Activated CD8-positive, alpha-beta memory T cell treated with anti-CD3 and anti-CD28 coated beads, Interleukin-2, amount 50 U/mL, for 1 hour (primary cell): Measurements from ENCODE around the gene STK17A.
"Not testable (repeated sequence)": the region's sequence is repeated elsewhere in the genome, so short reads cannot be mapped to it uniquely, and the experiment has no call there.

ENCODE experiments used
- DNase-seq: peaks from one replicate; pipeline ENCODE4 v3.0.0-alpha.2; 2020; ENCODE audit errors: extremely low read depth

STK17A gene

GRCh38 chr7:43596426-43596825 lies 13.5 kb downstream of the STK17A start:
- DNase-seq, result not testable (repeated sequence)

DNA sequence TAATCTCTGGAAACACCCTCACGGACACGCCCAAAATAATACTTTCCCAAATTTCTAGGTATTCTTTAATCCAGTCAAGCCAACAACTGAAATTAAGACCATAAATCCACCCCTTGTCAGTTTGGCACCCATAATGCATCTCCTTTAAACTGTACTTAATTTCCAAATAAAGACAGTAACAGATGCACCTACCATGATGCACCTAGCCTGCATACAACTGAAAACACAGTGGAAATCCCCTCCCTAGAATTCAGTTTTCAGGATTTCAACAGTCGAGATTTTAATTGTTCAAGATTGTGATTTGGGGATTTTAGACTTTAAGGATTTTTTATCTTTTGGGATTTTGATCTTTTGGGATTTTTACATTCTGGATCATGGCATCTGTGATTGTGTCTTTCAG lies 17.1 kb downstream of the STK17A start:
- no peak for DNase-seq

GRCh38 chr7:43602256-43602655 lies 19.3 kb downstream of the STK17A start:
- DNase-seq, result no peak

DNA sequence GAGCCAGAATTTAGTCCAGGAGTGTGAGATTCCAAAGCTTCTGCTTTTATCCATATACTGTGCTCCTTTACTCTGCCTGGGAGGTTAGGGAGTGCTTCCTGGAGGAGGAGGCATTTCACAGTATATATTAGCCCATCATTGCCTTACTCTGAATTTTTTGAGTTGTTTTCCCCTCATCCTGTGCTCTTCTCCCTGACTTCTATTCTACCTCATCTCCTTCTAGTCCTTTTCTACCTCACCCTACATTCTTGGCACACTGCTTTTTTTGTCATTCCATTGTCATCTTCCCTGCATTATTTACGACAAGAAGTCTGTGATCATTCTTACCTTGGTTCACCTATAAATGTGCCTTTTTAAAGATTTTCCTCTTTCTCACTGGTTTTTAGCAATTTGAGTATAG lies 21.3 kb downstream of the STK17A start:
- DNase-seq, result no peak

DNA sequence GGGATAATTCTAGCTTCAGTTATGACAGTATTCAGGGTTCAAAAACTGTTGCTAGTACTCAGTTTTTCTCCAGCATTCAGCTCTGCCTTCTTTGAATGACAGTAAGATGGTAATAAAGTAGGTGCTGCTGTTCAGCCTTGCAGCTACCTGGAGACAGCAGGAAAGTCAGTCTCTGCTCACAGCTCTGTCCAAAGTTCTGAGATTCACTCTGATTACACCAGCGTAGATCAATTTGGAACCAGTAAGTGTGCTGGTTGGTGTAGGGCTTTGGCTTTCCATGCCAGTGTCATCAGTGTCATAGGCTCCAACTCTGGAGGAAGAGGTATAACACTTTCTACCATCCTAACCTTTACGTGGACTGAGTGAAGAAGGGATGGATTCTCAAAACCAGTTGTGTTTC lies 26.2 kb downstream of the STK17A start:
- no peak for DNase-seq

DNA sequence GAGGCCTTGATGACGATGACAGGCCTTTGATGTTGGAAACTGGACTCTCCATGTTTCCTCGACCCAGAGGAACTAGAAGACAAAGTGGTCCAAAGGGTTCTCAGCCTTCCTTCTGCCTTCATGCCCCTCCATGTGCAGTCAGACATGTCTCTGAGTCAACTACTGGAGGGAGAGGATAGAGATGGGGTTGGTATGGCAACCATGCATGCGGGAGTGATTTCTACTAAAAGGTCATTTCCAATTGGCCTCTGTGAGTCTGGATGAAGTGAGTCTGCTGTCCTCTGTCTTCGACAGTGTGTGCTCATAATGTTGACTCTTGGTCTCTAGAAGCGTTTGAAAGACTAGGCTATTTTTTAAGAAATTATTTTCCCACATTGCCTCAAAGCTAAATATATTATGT lies 29.2 kb downstream of the STK17A start:
- no peak for DNase-seq

DNA sequence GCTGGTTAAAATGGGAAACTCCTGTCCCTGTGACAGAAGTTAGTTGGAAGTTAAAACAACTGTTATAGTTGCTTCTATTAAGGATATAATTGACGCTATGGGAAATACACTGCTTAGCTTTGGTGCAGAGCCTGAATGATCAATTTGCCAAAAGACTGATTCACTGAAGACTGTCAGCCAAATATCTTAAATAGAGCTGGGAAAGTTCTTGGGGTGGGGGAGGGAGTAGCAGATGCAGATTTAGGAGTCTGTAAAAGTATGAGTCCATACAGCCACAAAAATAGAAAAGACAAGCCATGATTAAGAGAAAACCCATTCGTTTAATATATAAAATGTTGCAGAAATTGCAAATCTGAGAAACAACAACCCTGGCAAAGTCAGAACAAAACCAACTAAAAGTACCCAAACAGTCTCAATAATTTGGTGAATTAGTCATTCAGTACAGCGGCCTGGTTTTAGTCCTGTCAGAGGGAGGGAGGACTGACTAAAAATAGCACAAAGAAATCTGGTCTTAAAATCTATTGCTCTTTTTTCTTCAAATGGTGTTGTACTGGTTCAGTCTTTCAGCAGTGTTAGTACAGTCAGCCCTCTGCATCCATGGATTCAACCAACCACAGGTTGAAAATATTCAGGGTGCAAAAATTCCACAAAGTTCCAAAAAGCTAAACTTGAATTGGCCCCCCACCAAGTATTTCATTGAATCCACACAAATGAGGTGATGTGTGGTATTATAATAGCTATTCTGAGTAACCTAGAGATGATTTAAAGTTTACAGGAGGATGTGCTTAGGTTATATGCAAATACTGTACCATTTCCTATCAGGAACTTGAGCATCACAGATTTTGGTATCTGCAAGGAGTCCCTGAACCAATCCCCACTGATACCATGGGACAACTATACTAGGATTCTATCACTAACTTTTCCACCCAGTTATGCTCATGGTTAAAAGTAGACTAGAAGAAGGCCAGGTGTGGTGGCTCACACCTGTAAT lies 30.0 kb downstream of the STK17A start:
- DNase-seq, result no peak

- DNase-seq, result no peak
These were observed 32.7 kb downstream of the STK17A start for GRCh38 chr7:43615558-43616145.

DNA sequence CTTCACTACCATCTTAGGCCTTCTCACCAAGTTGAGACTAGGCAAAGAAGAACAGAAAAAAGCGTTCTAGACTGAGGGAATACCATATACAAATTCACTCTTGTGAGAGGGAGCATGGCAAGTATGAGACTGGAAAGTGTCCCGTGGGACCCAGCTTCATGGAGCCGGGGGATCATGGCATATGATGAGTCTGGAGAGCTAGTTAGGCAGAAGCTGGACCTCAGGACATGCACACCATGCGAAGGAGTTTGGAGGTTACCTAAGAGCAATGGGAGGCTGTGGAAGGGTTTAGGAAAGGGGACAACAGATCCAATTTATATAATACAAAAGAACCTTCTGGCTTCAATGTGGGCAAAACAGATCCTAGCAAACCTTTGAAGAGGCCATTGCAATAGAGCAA lies 34.1 kb downstream of the STK17A start:
- DNase-seq, result no peak

GRCh38 chr7:43618073-43618472 lies 35.2 kb downstream of the STK17A start:
- no peak for DNase-seq

DNA sequence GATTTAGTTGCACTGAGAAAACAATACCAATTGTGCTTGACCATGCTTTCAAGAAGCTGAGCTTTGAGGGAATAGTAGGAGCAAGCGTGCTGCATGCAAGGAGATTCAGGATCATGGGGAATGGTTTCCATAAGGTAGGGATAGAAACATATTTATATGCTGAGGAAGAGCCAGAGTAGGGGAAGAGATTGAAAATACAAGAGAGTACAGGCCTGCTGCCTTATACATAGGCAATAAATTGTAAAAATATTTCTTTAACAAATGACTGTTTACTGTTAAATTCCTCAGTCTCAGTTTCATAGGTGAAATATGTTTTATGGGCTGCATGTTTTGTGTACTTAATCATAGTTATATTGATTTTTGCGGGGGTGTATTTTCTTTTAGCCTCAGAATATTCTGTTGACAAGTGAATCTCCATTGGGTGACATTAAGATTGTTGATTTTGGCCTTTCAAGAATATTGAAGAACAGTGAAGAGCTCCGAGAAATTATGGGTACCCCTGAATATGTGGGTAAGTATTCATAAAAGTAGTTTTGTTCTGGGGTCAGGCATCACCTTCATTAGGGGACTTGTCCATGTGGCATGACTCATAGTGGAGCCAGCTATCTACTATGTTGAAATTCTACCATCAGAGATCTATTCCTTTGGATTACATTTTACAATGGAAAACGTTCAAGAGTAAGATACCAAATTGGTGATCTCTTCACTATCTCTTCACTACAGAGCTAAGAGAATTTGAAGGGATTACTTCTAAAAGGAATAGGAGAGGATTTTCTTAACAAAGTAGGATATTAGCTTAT lies 36.5 kb downstream of the STK17A start:
- no peak for DNase-seq

DNA sequence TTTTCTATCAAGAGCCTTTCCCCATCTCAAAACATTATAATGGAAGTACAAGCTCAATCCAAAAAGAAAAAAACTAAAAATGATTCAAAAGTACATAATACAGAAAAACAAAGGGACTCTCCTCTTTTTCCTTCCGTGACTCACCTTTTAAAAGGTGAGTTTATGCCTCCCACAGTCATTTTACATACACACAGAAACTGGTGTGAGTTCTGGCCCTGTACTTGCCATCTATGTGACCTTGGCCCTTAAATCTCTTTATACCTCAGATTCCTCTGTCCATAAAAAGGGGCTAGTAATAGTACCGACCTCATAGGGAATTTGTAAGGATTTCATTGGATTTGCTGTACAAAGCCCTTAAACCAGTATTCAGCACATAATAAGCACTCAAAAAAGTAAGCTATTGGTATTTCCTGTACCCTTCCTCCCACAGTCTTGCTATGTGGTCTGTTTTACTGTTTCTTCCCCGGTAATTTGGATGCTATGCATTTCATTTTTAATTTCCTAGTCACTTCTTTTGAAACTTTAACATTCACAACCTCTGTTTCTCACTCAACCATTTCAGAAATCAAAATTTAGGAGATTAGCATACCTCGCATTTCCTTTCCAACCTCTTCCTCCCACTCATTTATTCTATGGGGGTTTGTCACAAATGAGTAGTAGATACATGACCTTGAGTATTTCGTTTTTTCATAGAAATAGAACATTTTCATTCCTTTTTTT lies 39.0 kb downstream of the STK17A start:
- no peak for DNase-seq

DNA sequence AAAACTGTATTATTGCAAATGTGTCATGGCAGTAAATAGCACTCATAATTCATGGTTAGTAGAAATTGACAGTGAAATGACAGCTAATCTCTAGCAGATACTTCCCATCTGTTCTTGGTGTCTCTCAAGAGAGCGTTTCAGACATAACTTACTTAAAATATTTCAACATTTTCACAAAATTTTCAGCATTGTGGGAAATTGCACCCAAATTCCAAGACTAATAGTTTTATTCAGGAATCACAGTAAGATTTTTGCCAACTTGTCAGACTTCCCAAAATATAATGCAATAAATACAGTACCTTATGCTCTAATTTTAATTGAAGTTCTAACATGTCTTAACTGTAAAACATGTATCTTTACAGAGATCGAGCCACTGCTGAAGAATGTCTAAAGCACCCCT lies 41.2 kb downstream of the STK17A start:
- DNase-seq, result no peak

GRCh38 chr7:43625453-43625852 lies 42.5 kb downstream of the STK17A start:
- no peak for DNase-seq

DNA sequence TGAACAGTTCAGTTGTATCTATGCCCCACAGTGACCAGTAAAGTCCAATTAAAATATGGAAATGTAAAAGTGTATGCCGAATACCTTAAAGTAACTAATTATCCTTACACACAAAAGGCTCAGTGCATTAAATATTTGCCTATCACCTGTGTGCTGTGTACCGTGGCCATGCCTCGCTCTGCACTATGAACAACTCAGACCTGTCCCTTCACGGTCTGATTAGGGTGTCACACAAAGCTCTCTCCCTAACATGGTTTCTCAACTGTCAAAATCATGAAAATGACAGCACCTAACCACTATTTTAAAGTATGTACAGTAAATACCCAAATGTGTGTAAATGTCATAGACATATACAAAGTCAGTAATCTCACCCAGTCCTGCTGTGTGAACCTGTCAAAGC lies 43.1 kb downstream of the STK17A start:
- DNase-seq, result no peak

DNA sequence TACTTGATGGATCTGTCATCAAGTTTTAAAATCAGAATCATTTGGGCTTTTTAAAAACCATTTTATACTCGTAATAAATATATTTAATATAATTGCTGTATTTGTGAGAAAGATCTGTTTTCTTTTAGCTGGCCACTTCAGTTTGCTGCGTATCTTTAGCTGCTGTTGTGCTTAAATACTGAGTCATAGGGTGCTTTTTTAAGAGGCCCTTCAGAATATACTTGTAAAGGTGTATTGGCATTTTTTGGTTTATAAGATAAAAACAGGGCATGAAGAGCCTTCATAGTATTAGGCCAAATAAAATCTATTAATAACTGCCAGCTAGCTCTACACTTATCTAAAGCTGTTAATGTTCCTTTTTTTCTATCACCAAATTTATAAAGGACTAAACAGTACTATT lies 43.8 kb downstream of the STK17A start:
- DNase-seq, result no peak

DNA sequence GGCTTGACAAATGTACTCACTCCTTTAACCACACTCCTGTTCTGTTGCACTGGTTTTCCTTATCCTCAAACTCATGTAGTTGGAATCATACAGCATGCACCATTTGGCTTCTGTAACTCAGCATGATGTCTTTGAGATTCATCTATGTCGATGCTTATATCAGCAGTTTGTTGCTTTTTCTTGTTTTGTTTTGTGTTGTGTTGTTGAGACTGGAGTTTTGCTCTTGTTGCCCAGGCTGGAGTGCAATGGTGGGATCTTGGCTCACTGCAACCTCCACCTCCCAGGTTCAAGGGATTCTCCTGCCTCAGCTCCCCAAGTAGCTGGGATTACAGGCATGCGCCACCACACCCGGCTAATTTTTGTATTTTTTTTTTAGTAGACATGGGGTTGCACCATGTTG lies 44.9 kb downstream of the STK17A start:
- DNase-seq, result not testable (repeated sequence)

DNA sequence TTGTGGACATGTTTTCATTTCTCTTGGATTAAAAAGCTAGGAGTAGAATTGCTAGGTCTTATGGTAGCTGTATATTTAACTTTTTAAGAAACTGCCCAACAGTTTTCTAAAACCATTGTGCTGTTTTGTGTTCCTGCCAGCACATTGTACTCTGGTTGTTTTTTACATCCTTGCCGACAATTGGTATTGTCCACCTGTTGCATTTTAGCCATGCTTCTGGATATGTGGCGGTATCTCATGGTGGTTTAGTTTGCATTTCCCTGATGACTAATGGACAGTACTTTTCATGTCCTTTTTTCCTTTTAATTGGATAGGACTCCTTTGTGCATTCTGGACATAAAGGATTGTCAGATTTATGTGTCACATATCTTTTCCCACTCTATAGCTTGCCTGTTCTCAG lies 45.5 kb downstream of the STK17A start:
- DNase-seq, result no peak

- no peak for DNase-seq
These were observed 46.9 kb downstream of the STK17A start for GRCh38 chr7:43629857-43630256.

DNA sequence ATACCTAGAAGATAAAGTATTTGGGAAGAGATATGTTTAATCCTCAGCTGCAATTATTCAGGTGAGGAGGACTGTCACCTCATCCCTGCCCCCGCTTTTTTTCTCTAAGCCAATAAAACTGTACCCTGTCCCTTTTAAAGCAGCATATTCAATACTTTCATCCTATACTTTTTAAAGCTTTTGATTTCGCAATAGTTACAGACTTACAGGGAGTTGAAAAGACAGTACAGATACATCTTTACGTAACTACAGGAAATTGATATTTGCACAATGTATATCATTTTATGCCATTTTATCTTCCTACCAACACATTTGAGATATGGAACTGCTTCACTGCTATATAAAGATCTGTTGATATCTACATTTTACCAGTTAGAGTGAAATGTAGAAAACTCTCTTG lies 47.6 kb downstream of the STK17A start:
- DNase-seq, result no peak

DNA sequence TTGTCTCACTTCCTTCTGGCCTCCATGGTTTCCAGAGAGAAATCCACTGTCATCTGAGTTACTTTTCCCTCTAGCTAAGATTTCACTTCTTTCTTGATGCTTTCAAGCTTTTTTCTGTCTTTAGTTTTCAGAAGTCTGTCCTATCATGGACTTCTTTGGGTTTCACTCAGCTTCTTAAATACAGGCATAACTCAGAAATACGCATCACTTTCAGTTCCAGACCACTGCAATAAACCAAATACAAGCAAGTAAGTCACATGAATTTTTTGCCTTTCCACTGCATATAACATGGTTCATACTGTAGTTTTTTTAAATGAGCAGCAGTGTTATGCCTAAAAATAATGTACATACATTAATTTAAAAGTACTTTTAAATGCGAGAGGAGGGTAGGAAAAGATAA lies 48.7 kb downstream of the STK17A start:
- no peak for DNase-seq

DNA sequence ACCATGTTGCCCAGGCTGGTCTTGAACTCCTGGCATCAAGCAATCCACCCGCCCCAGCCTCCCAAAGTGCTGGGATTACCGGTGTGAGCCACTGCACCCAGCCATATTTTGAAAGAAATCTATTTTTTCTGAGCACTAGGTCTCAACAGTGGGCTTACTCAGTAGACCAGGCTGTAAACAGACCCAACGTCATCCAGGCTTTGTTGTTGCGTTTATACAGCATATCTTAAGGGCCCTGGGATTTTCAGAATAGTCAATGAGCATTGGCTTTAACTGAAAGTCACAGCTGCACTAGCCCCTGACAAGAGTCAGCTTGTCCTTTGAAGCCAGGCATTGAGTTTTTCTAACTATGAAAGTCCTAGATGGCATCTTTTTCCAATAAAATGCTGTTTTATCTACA lies 49.8 kb downstream of the STK17A start:
- DNase-seq, result no peak
